ENCODE measurements around the gene TFAP2C. TPM values are rescaled to one million over a fixed set of nuclear protein-coding genes. Genes with fewer than 3 reads are reported as not detected.

The TFAP2C gene
- polyA plus RNA-seq, 1 donor (not counting 4 experiments of a cell fraction or from before 2014, with no cell fraction given): 11.5 TPM

DNA sequence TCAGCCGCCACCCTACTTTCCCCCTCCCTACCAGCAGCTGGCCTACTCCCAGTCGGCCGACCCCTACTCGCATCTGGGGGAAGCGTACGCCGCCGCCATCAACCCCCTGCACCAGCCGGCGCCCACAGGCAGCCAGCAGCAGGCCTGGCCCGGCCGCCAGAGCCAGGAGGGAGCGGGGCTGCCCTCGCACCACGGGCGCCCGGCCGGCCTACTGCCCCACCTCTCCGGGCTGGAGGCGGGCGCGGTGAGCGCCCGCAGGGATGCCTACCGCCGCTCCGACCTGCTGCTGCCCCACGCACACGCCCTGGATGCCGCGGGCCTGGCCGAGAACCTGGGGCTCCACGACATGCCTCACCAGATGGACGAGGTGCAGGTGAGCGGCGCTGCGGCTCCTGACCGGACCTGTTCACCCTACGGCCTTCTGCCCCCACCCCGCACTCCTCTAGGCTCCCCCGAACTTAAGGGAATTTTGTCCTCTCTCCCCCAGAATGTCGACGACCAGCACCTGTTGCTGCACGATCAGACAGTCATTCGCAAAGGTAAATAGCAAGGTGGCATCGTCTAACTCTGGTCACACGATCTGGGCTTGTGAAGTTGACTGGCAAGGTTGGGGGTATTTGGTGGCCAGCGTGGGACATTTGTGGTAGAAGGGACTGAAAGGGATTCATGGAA, 2.3 kb downstream of the TFAP2C start:
- Histone ChIP-seq H3K36me3 (ENCODE audit: control insufficient read depth in 2 of 2, extremely low read depth in 1 of 2, insufficient read depth in 2 of 2, low read length in 2 of 2) (peaks cover 1 to 23% of the 10 kb centered on the region in 2 experiments), H4K20me1 (ENCODE audit: control insufficient read depth, extremely low read depth, insufficient read depth, low read length) (no peaks in the 10 kb centered on the region), H3K4me1 (ENCODE audit: control insufficient read depth, extremely low read depth, insufficient read depth, low read length) (peaks cover 51% of the 10 kb centered on the region), H3K79me2 (ENCODE audit: control insufficient read depth, insufficient read depth, low read length) (peaks cover 65% of the 10 kb centered on the region), H3K9ac (ENCODE audit: control insufficient read depth, extremely low read depth, insufficient read depth, low read length) (peak overlapping the region; percentile 99), H3K4me3 (ENCODE audit: control insufficient read depth in 2 of 3, extremely low read depth in 1 of 3, insufficient read depth in 2 of 3, low read depth in 1 of 3, low read length in 3 of 3) (peak overlapping the region; percentile 93 to 100 (median 97)), H3K27ac (ENCODE audit: control insufficient read depth, insufficient read depth, low read length) (peak overlapping the region; percentile 96), H3K9me1 (ENCODE audit: control insufficient read depth, extremely low read depth, insufficient read depth, low read length) (no peaks in the 10 kb centered on the region), H3K9me3 (ENCODE audit: control insufficient read depth, low read depth, low read length) (no peaks in the 10 kb centered on the region), H3K4me2 (ENCODE audit: control insufficient read depth, extremely low read depth, insufficient read depth, low read depth, low read length) (peak overlapping the region; percentile 95), H3K27me3 (ENCODE audit: control insufficient read depth, extremely low read depth, insufficient read depth, low read length) (no peaks in the 10 kb centered on the region), H2AFZ (ENCODE audit: control insufficient read depth, low read length) (no peak overlapping the region)
- DNase-seq (ENCODE audit: low read depth, low spot score) (no peak), FAIRE-seq (no peak)
- no peak for TF ChIP-seq EZH2 (IDR thresholded peaks at IDR 0.05; ENCODE audit: low read length)
- TF ChIP-seq, protein P1, sequence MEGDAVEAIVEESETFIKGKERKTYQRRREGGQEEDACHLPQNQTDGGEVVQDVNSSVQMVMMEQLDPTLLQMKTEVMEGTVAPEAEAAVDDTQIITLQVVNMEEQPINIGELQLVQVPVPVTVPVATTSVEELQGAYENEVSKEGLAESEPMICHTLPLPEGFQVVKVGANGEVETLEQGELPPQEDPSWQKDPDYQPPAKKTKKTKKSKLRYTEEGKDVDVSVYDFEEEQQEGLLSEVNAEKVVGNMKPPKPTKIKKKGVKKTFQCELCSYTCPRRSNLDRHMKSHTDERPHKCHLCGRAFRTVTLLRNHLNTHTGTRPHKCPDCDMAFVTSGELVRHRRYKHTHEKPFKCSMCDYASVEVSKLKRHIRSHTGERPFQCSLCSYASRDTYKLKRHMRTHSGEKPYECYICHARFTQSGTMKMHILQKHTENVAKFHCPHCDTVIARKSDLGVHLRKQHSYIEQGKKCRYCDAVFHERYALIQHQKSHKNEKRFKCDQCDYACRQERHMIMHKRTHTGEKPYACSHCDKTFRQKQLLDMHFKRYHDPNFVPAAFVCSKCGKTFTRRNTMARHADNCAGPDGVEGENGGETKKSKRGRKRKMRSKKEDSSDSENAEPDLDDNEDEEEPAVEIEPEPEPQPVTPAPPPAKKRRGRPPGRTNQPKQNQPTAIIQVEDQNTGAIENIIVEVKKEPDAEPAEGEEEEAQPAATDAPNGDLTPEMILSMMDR (optimal IDR thresholded peaks at IDR 0.05 in 1 of 3, IDR thresholded peaks at IDR 0.05 in 1 of 3, conservative IDR thresholded peaks at IDR 0.05 in 1 of 3; ENCODE audit: extremely low read depth in 1 of 3, insufficient read depth in 2 of 3, low read length in 3 of 3): no peak
- dilution Hi-C loops (cut with MboI; ENCODE audit: extremely low pct_ligation_motif_present, low sequenced_read_pairs): no loop called here

DNA sequence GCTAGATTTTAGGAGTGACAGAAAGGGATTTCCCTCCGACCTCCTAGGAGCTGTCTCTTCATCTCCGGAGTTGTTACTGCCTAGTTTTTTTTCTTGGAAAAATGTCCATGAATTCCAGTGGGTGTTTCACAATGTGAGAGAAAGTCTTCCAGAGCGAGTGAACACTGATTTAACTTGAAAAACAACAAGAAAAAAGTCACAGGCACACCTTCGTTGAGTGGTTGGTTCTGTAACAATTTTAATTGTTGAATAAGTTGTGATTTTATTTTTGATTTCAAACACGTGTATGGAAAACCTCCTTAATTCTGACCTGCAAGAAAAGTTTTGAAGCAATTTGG, 2.9 kb downstream of the TFAP2C start:
- Histone ChIP-seq H3K4me2 (ENCODE audit: control insufficient read depth, extremely low read depth, insufficient read depth, low read depth, low read length) (peak overlapping the region; percentile 95), H3K27ac (ENCODE audit: control insufficient read depth, insufficient read depth, low read length) (peak overlapping the region; percentile 96)
- DNase-seq (ENCODE audit: low read depth, low spot score): no peak

More for the DNA sequence above, 2.9 kb downstream of the TFAP2C start:
- peaks cover 1 to 23% of the 10 kb centered on the region in 2 experiments for H3K36me3 ChIP-seq (ENCODE audit: control insufficient read depth in 2 of 2, extremely low read depth in 1 of 2, insufficient read depth in 2 of 2, low read length in 2 of 2)
- no peaks in the 10 kb centered on the region for H3K9me3 ChIP-seq (ENCODE audit: control insufficient read depth, low read depth, low read length)
- H4K20me1 ChIP-seq (ENCODE audit: control insufficient read depth, extremely low read depth, insufficient read depth, low read length): no peaks in the 10 kb centered on the region
- peak overlapping the region; percentile 99 for H3K9ac ChIP-seq (ENCODE audit: control insufficient read depth, extremely low read depth, insufficient read depth, low read length)
- no peak overlapping the region for H2AFZ ChIP-seq (ENCODE audit: control insufficient read depth, low read length)
- FAIRE-seq: no peak
- peaks cover 52% of the 10 kb centered on the region for H3K4me1 ChIP-seq (ENCODE audit: control insufficient read depth, extremely low read depth, insufficient read depth, low read length)
- no peaks in the 10 kb centered on the region for H3K27me3 ChIP-seq (ENCODE audit: control insufficient read depth, extremely low read depth, insufficient read depth, low read length)
- peaks cover 65% of the 10 kb centered on the region for H3K79me2 ChIP-seq (ENCODE audit: control insufficient read depth, insufficient read depth, low read length)
- H3K9me1 ChIP-seq (ENCODE audit: control insufficient read depth, extremely low read depth, insufficient read depth, low read length): no peaks in the 10 kb centered on the region
- TF ChIP-seq, protein P1 (optimal IDR thresholded peaks at IDR 0.05 in 1 of 3, IDR thresholded peaks at IDR 0.05 in 1 of 3, conservative IDR thresholded peaks at IDR 0.05 in 1 of 3; ENCODE audit: extremely low read depth in 1 of 3, insufficient read depth in 2 of 3, low read length in 3 of 3): no peak
- TF ChIP-seq EZH2 (IDR thresholded peaks at IDR 0.05; ENCODE audit: low read length): no peak
- dilution Hi-C loops (cut with MboI; ENCODE audit: extremely low pct_ligation_motif_present, low sequenced_read_pairs): no loop called here
- peak overlapping the region; percentile 93 to 100 (median 97) for H3K4me3 ChIP-seq (ENCODE audit: control insufficient read depth in 2 of 3, extremely low read depth in 1 of 3, insufficient read depth in 2 of 3, low read depth in 1 of 3, low read length in 3 of 3)

Measured in keratinocyte (primary cell).